Measurements from ENCODE around the gene SMAGP.
"Not testable (repeated sequence)": the region's sequence is repeated elsewhere in the genome, so short reads cannot be mapped to it uniquely, and the experiment has no call there.

GRCh38 chr12:51227112-51227511 lies 43.1 kb downstream of the SMAGP start:
- TF ChIP-seq POLR2AphosphoS5 (IDR thresholded peaks at IDR 0.05; ENCODE audit: borderline replicate concordance, low read depth, low read length); EZH2 (IDR thresholded peaks at IDR 0.05): not testable (repeated sequence)
